ENCODE results near the gene ARF1. TPM values are rescaled to one million over a fixed set of nuclear protein-coding genes. Genes with fewer than 3 reads are reported as not detected.

Gene ARF1
- total RNA-seq, 1 donor from 2014 or later = 288 TPM

- H3K27ac Mint-ChIP-seq = peak overlapping the region; percentile 27
- peaks cover 5% of the 10 kb centered on the region for H3K9me3 Mint-ChIP-seq
- H3K36me3 Mint-ChIP-seq = no peaks in the 10 kb centered on the region
- peaks cover 51% of the 10 kb centered on the region for H3K27me3 Mint-ChIP-seq
- H3K4me1 Mint-ChIP-seq (ENCODE audit: unreplicated experiment) = no peaks in the 10 kb centered on the region
- TF ChIP-seq CTCF (conservative IDR thresholded peaks at IDR 0.05) = no peak
- H3K4me3 Mint-ChIP-seq = peak overlapping the region; percentile 62
- DNase-seq (ENCODE audit: extremely low spot score, unreplicated experiment) = no peak
Observed at GRCh38 chr1:228061411-228062084, 21.0 kb upstream of the ARF1 start.

- Mint-ChIP-seq H3K4me1 (ENCODE audit: unreplicated experiment) (no peaks in the 10 kb centered on the region), H3K27me3 (peaks cover 51% of the 10 kb centered on the region), H3K4me3 (no peak overlapping the region), H3K9me3 (peaks cover 5% of the 10 kb centered on the region), H3K36me3 (no peaks in the 10 kb centered on the region), H3K27ac (no peak overlapping the region)
- DNase-seq (ENCODE audit: extremely low spot score, unreplicated experiment) = no peak
- TF ChIP-seq CTCF (conservative IDR thresholded peaks at IDR 0.05) = no peak
Observed at GRCh38 chr1:228062085-228062791, 20.3 kb upstream of the ARF1 start.

- H3K27me3 Mint-ChIP-seq = peaks cover 49% of the 10 kb centered on the region
Observed at GRCh38 chr1:228062812-228063211, 19.7 kb upstream of the ARF1 start.

GRCh38 chr1:228063251-228064191, 19.0 kb upstream of the ARF1 start:
- DNase-seq (ENCODE audit: extremely low spot score, unreplicated experiment) = no peak
- H3K36me3 Mint-ChIP-seq = no peaks in the 10 kb centered on the region
- no peaks in the 10 kb centered on the region for H3K4me1 Mint-ChIP-seq (ENCODE audit: unreplicated experiment)
- H3K9me3 Mint-ChIP-seq = no peaks in the 10 kb centered on the region
- no peak for TF ChIP-seq CTCF (conservative IDR thresholded peaks at IDR 0.05)
- no peak overlapping the region for H3K4me3 Mint-ChIP-seq
- H3K27ac Mint-ChIP-seq = no peak overlapping the region
- H3K27me3 Mint-ChIP-seq = peaks cover 47% of the 10 kb centered on the region

More at GRCh38 chr1:228062812-228063211, 19.7 kb upstream of the ARF1 start:
- Mint-ChIP-seq H3K4me1 (ENCODE audit: unreplicated experiment) (no peaks in the 10 kb centered on the region), H3K4me3 (no peak overlapping the region), H3K27ac (no peak overlapping the region), H3K36me3 (no peaks in the 10 kb centered on the region), H3K9me3 (peaks cover 5% of the 10 kb centered on the region)
- no peak for TF ChIP-seq CTCF (conservative IDR thresholded peaks at IDR 0.05)
- DNase-seq (ENCODE audit: extremely low spot score, unreplicated experiment) = no peak

- TF ChIP-seq CTCF (conservative IDR thresholded peaks at IDR 0.05) = no peak
- Mint-ChIP-seq H3K27ac (no peak overlapping the region), H3K4me3 (no peak overlapping the region), H3K27me3 (peaks cover 43% of the 10 kb centered on the region), H3K9me3 (no peaks in the 10 kb centered on the region), H3K4me1 (ENCODE audit: unreplicated experiment) (no peaks in the 10 kb centered on the region), H3K36me3 (no peaks in the 10 kb centered on the region)
- DNase-seq (ENCODE audit: extremely low spot score, unreplicated experiment) = no peak
Observed at GRCh38 chr1:228064296-228064695, 18.2 kb upstream of the ARF1 start.
